Globus pallidus (tissue), 1 donor: Measurements from ENCODE around the gene CWC27.
"Not testable (repeated sequence)": the region's sequence is repeated elsewhere in the genome, so short reads cannot be mapped to it uniquely, and the experiment has no call there.

Source experiments
- DNase-seq: peaks from one replicate; pipeline ENCODE4 v3.0.0-alpha.2; 2015; ENCODE audit warnings: low spot score

The CWC27 gene

GRCh38 chr5:64838803-64839202 is 70.1 kb downstream of the CWC27 start:
- DNase-seq: no peak

- DNase-seq: no peak
Measured at GRCh38 chr5:64839936-64840335, 71.2 kb downstream of the CWC27 start.

GRCh38 chr5:64840958-64841357 is 72.2 kb downstream of the CWC27 start:
- no peak for DNase-seq

- no peak for DNase-seq
Measured at GRCh38 chr5:64853777-64854176, 85.0 kb downstream of the CWC27 start.

GRCh38 chr5:64854855-64855254 is 86.1 kb downstream of the CWC27 start:
- DNase-seq: no peak

- no peak for DNase-seq
Measured at GRCh38 chr5:64859881-64860280, 91.2 kb downstream of the CWC27 start.

GRCh38 chr5:64861281-64861680 is 92.6 kb downstream of the CWC27 start:
- no peak for DNase-seq

GRCh38 chr5:64864171-64864570 is 95.4 kb downstream of the CWC27 start:
- no peak for DNase-seq

- DNase-seq: no peak
Measured at GRCh38 chr5:64865662-64866061, 96.9 kb downstream of the CWC27 start.

- DNase-seq: no peak
Measured at GRCh38 chr5:64869419-64869818, 100.7 kb downstream of the CWC27 start.

- DNase-seq: no peak
Measured at GRCh38 chr5:64872044-64872443, 103.3 kb downstream of the CWC27 start.

GRCh38 chr5:64873441-64873840 is 104.7 kb downstream of the CWC27 start:
- DNase-seq: no peak

GRCh38 chr5:64874753-64875152 is 106.0 kb downstream of the CWC27 start:
- no peak for DNase-seq

- no peak for DNase-seq
Measured at GRCh38 chr5:64876203-64876602, 107.5 kb downstream of the CWC27 start.

GRCh38 chr5:64880821-64881220 is 112.1 kb downstream of the CWC27 start:
- DNase-seq: no peak

GRCh38 chr5:64883912-64884311 is 115.2 kb downstream of the CWC27 start:
- no peak for DNase-seq

GRCh38 chr5:64884541-64884940 is 115.8 kb downstream of the CWC27 start:
- no peak for DNase-seq

- no peak for DNase-seq
Measured at GRCh38 chr5:64887910-64888309, 119.2 kb downstream of the CWC27 start.

GRCh38 chr5:64895748-64896147 is 127.0 kb downstream of the CWC27 start:
- DNase-seq: no peak

- DNase-seq: no peak
Measured at GRCh38 chr5:64899838-64900237, 131.1 kb downstream of the CWC27 start.

GRCh38 chr5:64900618-64901017 is 131.9 kb downstream of the CWC27 start:
- no peak for DNase-seq

GRCh38 chr5:64907399-64907798 is 138.7 kb downstream of the CWC27 start:
- not testable (repeated sequence) for DNase-seq

GRCh38 chr5:64914396-64914795 is 145.7 kb downstream of the CWC27 start:
- DNase-seq: no peak

GRCh38 chr5:64918083-64918482 is 149.4 kb downstream of the CWC27 start:
- no peak for DNase-seq

- DNase-seq: no peak
Measured at GRCh38 chr5:64921386-64921785, 152.7 kb downstream of the CWC27 start.
